ENCODE results near the gene CADM1. TPM values are rescaled to one million over a fixed set of nuclear protein-coding genes. Genes with fewer than 3 reads are reported as not detected.

The CADM1 gene
- total RNA-seq, 2 donors from 2014 or later = 0.61 to 1.3 TPM

DNA sequence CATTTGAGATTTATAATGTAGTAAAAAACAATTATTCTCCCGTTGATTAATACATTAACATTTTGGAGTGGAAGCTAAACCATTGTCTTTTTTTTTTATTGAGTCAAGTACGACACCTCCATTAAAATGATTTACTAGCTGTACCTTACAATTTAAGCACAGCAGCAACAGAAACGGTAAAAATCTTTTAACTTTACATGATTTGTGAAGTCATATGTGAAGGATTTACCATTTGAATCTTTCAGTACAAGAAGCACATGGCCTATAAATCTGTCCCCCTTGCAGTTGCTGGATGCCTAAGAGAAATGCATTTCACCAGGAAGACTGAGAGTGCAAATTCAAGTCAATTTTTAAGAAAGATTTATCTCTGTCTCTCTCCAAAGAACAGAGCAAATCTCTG lies 324.6 kb downstream of the CADM1 start:
- no peak overlapping the region for H3K27ac Mint-ChIP-seq
- no peaks in the 10 kb centered on the region for H3K36me3 Mint-ChIP-seq (ENCODE audit: low read depth)

GRCh38 chr11:115178705-115179104 lies 325.5 kb downstream of the CADM1 start:
- Mint-ChIP-seq H3K36me3 (ENCODE audit: low read depth) (no peaks in the 10 kb centered on the region), H3K4me1 (no peaks in the 10 kb centered on the region), H3K27me3 (no peaks in the 10 kb centered on the region), H3K27ac (no peak overlapping the region), H3K9me3 (no peaks in the 10 kb centered on the region), H3K4me3 (no peak overlapping the region)
- no peak for ATAC-seq (replicated peaks)

More for the DNA sequence above, 324.6 kb downstream of the CADM1 start:
- Mint-ChIP-seq H3K4me1 (no peaks in the 10 kb centered on the region), H3K9me3 (no peaks in the 10 kb centered on the region), H3K4me3 (no peak overlapping the region), H3K27me3 (no peaks in the 10 kb centered on the region)
- ATAC-seq (replicated peaks) = no peak

DNA sequence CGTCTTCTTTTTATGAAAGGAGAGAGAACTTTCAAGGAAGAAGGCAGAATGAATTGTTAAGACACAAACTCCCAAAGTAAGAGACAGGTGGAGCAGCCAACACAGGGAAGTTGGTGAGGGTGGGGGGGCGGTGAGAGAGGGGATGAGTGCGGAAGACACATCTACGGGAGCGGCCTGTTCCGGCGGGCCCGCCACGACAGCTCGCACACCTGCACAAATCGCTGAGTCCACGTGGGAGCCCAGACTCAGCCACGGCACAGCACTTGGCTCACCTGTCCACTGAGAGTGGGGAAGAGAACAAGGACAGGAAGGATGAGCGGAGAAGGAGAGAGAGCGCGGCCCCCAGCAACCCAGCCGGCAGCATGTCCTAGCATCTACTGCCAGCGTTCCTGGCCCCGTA lies 331.1 kb downstream of the CADM1 start:
- Mint-ChIP-seq H3K36me3 (ENCODE audit: low read depth) (no peaks in the 10 kb centered on the region), H3K4me1 (no peaks in the 10 kb centered on the region), H3K4me3 (no peak overlapping the region), H3K27ac (no peak overlapping the region), H3K27me3 (no peaks in the 10 kb centered on the region), H3K9me3 (no peaks in the 10 kb centered on the region)
- ATAC-seq (replicated peaks) = no peak

- Mint-ChIP-seq H3K36me3 (ENCODE audit: low read depth) (no peaks in the 10 kb centered on the region), H3K27me3 (peaks cover 9% of the 10 kb centered on the region), H3K4me3 (no peak overlapping the region), H3K9me3 (no peaks in the 10 kb centered on the region), H3K4me1 (no peaks in the 10 kb centered on the region), H3K27ac (no peak overlapping the region)
- ATAC-seq (replicated peaks) = no peak
Observed at GRCh38 chr11:115170133-115170815, 333.9 kb downstream of the CADM1 start.

DNA sequence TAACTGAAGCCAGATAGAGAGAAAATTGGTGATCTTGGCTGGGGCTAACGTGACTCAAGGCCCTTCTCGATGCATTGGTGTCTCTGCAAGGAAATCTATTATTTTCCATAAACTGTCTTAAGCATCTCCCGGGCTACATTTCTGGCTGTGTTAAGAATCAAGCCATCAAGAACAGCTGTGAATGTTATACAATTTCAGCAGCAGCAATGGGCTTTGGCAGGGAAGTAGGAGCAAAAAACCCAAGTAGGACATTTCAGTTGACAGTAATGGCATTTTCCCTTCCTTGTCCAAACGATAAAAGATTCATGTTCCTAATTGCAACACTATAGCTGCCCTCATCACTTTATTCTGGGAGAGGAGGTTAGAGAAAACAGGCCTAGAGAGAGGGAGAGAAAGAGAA lies 335.0 kb downstream of the CADM1 start:
- peaks cover 13% of the 10 kb centered on the region for H3K27me3 Mint-ChIP-seq
- no peaks in the 10 kb centered on the region for H3K36me3 Mint-ChIP-seq (ENCODE audit: low read depth)
- no peaks in the 10 kb centered on the region for H3K9me3 Mint-ChIP-seq
- no peak for ATAC-seq (replicated peaks)
- no peaks in the 10 kb centered on the region for H3K4me1 Mint-ChIP-seq
- no peak overlapping the region for H3K4me3 Mint-ChIP-seq
- no peak overlapping the region for H3K27ac Mint-ChIP-seq

- Mint-ChIP-seq H3K9me3 (no peaks in the 10 kb centered on the region), H3K27me3 (peaks cover 15% of the 10 kb centered on the region), H3K27ac (no peak overlapping the region), H3K36me3 (ENCODE audit: low read depth) (no peaks in the 10 kb centered on the region), H3K4me1 (no peaks in the 10 kb centered on the region), H3K4me3 (no peak overlapping the region)
- no peak for ATAC-seq (replicated peaks)
Observed at GRCh38 chr11:115168686-115169085, 335.5 kb downstream of the CADM1 start.

DNA sequence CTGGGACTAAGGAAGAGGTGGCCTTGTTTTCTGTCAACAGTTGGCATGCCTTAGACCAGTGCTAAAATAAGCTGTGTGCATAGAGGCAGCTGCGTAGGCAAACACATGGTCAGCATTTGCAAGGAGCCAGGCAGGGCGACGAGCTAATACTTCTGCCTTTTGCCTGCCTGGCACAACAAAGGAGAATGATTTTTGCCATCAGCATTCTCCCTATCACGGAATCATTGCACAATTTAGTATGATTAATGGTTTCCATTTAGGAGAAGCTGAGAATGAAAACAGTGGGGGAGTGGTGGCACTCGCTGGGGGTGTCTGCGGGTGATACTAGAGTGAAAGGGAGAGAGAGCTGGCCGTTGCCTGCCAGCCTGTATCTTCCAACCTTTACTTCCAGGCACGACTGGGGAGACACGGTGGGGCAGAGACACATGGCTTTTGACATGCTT lies 336.0 kb downstream of the CADM1 start:
- Mint-ChIP-seq H3K9me3 (no peaks in the 10 kb centered on the region), H3K4me1 (no peaks in the 10 kb centered on the region), H3K27me3 (peaks cover 17% of the 10 kb centered on the region), H3K4me3 (no peak overlapping the region), H3K36me3 (ENCODE audit: low read depth) (no peaks in the 10 kb centered on the region), H3K27ac (no peak overlapping the region)
- ATAC-seq (replicated peaks) = no peak

DNA sequence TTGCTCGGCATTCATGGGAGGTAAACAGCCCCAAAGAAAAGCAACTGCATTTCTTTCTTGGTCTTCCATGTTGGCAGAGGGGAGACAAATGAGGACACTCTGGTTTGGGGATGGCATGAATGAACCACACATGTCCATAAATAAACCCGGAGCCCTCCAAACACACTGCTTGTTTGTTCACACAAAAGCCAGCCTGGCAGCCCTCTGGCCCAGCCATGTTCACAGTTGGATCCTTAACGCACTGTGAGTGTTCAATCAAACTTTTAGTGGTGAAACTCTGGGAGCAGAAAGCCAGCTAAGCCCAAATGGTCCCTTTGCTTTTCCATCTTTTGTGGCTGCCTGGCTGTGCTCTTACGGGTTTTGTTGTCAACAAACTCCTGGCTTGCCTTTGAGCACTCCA lies 336.8 kb downstream of the CADM1 start:
- Mint-ChIP-seq H3K36me3 (ENCODE audit: low read depth) (no peaks in the 10 kb centered on the region), H3K4me1 (no peaks in the 10 kb centered on the region), H3K9me3 (no peaks in the 10 kb centered on the region), H3K27ac (no peak overlapping the region), H3K27me3 (peaks cover 22% of the 10 kb centered on the region), H3K4me3 (no peak overlapping the region)
- no peak for ATAC-seq (replicated peaks)

- no peak for ATAC-seq (replicated peaks)
- H3K27ac Mint-ChIP-seq = no peak overlapping the region
- H3K36me3 Mint-ChIP-seq (ENCODE audit: low read depth) = no peaks in the 10 kb centered on the region
- peaks cover 25% of the 10 kb centered on the region for H3K27me3 Mint-ChIP-seq
- no peaks in the 10 kb centered on the region for H3K4me1 Mint-ChIP-seq
- H3K4me3 Mint-ChIP-seq = no peak overlapping the region
- H3K9me3 Mint-ChIP-seq = no peaks in the 10 kb centered on the region
Observed at GRCh38 chr11:115166820-115167219, 337.4 kb downstream of the CADM1 start.

- H3K27ac Mint-ChIP-seq = no peak overlapping the region
- peaks cover 32% of the 10 kb centered on the region for H3K27me3 Mint-ChIP-seq
- ATAC-seq (replicated peaks) = no peak
- no peaks in the 10 kb centered on the region for H3K36me3 Mint-ChIP-seq (ENCODE audit: low read depth)
- H3K4me1 Mint-ChIP-seq = no peaks in the 10 kb centered on the region
- no peak overlapping the region for H3K4me3 Mint-ChIP-seq
- H3K9me3 Mint-ChIP-seq = no peaks in the 10 kb centered on the region
Observed at GRCh38 chr11:115164774-115165173, 339.4 kb downstream of the CADM1 start.

- H3K9me3 Mint-ChIP-seq = no peaks in the 10 kb centered on the region
- no peak overlapping the region for H3K27ac Mint-ChIP-seq
- H3K4me1 Mint-ChIP-seq = no peaks in the 10 kb centered on the region
- peaks cover 38% of the 10 kb centered on the region for H3K27me3 Mint-ChIP-seq
- no peak for ATAC-seq (replicated peaks)
- no peak overlapping the region for H3K4me3 Mint-ChIP-seq
- H3K36me3 Mint-ChIP-seq (ENCODE audit: low read depth) = no peaks in the 10 kb centered on the region
Observed at GRCh38 chr11:115162919-115163318, 341.3 kb downstream of the CADM1 start.

DNA sequence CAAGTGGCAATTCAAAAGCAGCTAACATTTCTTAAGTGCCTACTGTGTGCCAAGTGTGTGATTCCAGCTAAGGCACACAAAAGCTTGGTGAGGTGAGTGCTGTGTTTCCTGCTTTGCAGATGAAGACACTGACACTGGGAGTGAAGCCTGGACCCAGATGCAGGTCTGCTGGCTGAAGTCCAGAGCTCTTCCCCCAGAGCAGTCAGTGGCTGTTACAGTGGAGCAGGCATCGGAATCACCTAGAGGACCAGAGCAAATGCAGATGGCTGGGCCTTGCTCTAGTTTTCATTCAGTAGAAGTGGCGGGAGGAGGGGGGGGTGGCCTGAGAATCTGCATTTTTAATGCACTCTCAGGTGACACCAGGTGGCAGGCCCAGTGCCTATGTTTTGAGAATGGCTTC lies 342.3 kb downstream of the CADM1 start:
- ATAC-seq (replicated peaks) = no peak
- Mint-ChIP-seq H3K27ac (no peak overlapping the region), H3K4me3 (no peak overlapping the region), H3K9me3 (no peaks in the 10 kb centered on the region), H3K27me3 (peaks cover 38% of the 10 kb centered on the region), H3K36me3 (ENCODE audit: low read depth) (no peaks in the 10 kb centered on the region), H3K4me1 (no peaks in the 10 kb centered on the region)

- Mint-ChIP-seq H3K36me3 (ENCODE audit: low read depth) (no peaks in the 10 kb centered on the region), H3K9me3 (no peaks in the 10 kb centered on the region), H3K27me3 (peaks cover 25% of the 10 kb centered on the region), H3K4me3 (no peak overlapping the region), H3K4me1 (no peaks in the 10 kb centered on the region), H3K27ac (no peak overlapping the region)
- no peak for ATAC-seq (replicated peaks)
Observed at GRCh38 chr11:115159207-115159606, 345.0 kb downstream of the CADM1 start.

DNA sequence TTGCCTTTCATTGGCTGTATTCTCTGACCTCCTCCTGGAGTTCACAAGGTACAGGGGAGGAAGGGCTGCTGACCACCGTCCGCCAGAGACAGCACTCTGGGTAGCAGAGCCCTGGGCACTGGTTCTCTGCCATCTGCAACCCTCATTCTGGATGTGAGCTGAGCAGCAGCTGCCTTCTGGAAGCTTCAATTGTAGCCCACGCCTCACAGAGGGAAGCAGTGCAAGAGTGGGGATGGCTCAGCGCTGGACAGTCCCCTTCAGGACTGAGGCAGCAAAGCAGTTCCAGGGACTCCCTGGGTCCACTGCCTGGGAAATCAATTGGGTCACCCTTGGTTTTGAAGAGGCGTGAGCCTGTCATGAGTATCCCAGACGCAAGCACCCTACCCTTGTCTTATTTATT lies 346.2 kb downstream of the CADM1 start:
- Mint-ChIP-seq H3K27ac (no peak overlapping the region), H3K4me1 (no peaks in the 10 kb centered on the region), H3K4me3 (no peak overlapping the region), H3K27me3 (peaks cover 21% of the 10 kb centered on the region), H3K36me3 (ENCODE audit: low read depth) (no peaks in the 10 kb centered on the region), H3K9me3 (peaks cover 2% of the 10 kb centered on the region)
- no peak for ATAC-seq (replicated peaks)

DNA sequence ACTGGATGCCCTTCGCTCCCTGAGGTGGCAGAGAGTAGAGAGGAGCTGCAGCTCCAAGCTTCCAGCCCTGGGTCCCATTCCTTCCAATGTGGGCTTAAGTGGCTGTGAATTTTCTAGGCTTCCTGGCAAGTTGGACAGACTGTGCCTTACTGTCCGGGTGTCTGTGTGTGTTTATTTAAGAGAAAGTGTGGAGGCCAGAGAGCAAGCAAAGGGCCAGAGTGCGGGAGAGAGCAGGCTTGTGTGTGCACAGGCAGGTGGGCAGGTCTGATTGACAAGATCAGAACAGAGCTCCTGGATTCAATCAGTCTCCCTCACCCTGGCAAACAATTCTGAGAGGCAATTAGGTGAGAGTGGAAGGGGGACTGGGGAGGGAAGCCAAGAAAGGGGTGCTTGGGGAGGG lies 347.0 kb downstream of the CADM1 start:
- ATAC-seq (replicated peaks) = no peak
- Mint-ChIP-seq H3K4me1 (no peaks in the 10 kb centered on the region), H3K4me3 (no peak overlapping the region), H3K36me3 (ENCODE audit: low read depth) (no peaks in the 10 kb centered on the region), H3K9me3 (peaks cover 6% of the 10 kb centered on the region), H3K27me3 (peaks cover 15% of the 10 kb centered on the region), H3K27ac (no peak overlapping the region)

DNA sequence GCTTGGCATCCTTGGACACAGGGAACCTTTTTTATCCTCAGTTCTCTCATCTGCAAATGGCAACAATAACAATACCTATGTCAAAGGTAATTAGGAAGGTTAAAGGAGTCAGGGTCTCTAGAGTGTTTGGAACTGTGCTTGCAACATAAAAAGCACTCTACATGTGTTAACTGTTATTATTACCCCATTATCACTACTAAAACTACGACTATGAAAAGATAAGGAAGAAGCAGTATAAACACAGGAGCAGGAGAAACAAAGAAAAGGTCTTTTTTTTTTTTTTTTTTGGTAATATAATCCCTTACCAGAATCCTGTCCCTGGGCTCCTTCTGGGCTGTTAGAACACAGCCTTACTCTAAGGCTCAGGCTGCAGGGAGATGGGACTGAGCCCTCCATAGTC lies 348.2 kb downstream of the CADM1 start:
- ATAC-seq (replicated peaks) = no peak
- Mint-ChIP-seq H3K4me1 (no peaks in the 10 kb centered on the region), H3K9me3 (peaks cover 6% of the 10 kb centered on the region), H3K27ac (no peak overlapping the region), H3K36me3 (ENCODE audit: low read depth) (no peaks in the 10 kb centered on the region), H3K27me3 (peaks cover 9% of the 10 kb centered on the region), H3K4me3 (no peak overlapping the region)
